ENCODE results near the gene FBXO2. TPM values are rescaled to one million over a fixed set of nuclear protein-coding genes. Genes with fewer than 3 reads are reported as not detected.
A peak's percentile ranks its signal among the peaks of the same experiment; 100 is the strongest.

Gene FBXO2
- total RNA-seq, result 2.6 to 3.3 TPM (median 3.1 TPM) in 3 replicates

- H3K27ac Mint-ChIP-seq, result no peak within 1 kb of the TSS
- peaks cover 1% of the 10 kb centered on the region for H3K36me3 Mint-ChIP-seq
- H3K27me3 Mint-ChIP-seq (ENCODE audit: low read depth), result peaks cover 35% of the 10 kb centered on the region
- DNase-seq (ENCODE audit: low spot score in 2 of 2, unreplicated experiment in 2 of 2), result no peak
- no peak for TF ChIP-seq CTCF (IDR thresholded peaks at IDR 0.05; ENCODE audit: unreplicated experiment)
- H3K4me1 Mint-ChIP-seq, result peaks cover 15% of the 10 kb centered on the region
- no peaks in the 10 kb centered on the region for H3K9me3 Mint-ChIP-seq
- H3K4me3 Mint-ChIP-seq, result peak within 1 kb of the TSS; percentile 71
These were observed at the start of gene FBXO2, which contains the start of gene FBXO44 for GRCh38 chr1:11654137-11654938. TSS of gene FBXO2 (minus strand) at chr1:11654429. CDS start at chr1:11654340, 89 bp downstream. TSS of gene FBXO44 (plus strand) at chr1:11654877. CDS start at chr1:11655836, 959 bp downstream.

- H3K36me3 Mint-ChIP-seq, result no peaks in the 10 kb centered on the region
- no peak for DNase-seq (ENCODE audit: low spot score in 2 of 2, unreplicated experiment in 2 of 2)
- peaks cover 4% of the 10 kb centered on the region for H3K4me1 Mint-ChIP-seq
- no peak overlapping the region for H3K4me3 Mint-ChIP-seq
- peaks cover 10% of the 10 kb centered on the region for H3K27me3 Mint-ChIP-seq (ENCODE audit: low read depth)
- no peak overlapping the region for H3K27ac Mint-ChIP-seq
- no peak for TF ChIP-seq CTCF (IDR thresholded peaks at IDR 0.05; ENCODE audit: unreplicated experiment)
- H3K9me3 Mint-ChIP-seq, result no peaks in the 10 kb centered on the region
These were observed 49.3 kb upstream of the FBXO2 start for GRCh38 chr1:11703357-11704193.

- Mint-ChIP-seq H3K27ac (no peak overlapping the region), H3K27me3 (ENCODE audit: low read depth) (peaks cover 10% of the 10 kb centered on the region), H3K36me3 (no peaks in the 10 kb centered on the region), H3K4me3 (no peak overlapping the region), H3K4me1 (no peaks in the 10 kb centered on the region), H3K9me3 (no peaks in the 10 kb centered on the region)
- no peak for TF ChIP-seq CTCF (IDR thresholded peaks at IDR 0.05; ENCODE audit: unreplicated experiment)
- no peak for DNase-seq (ENCODE audit: low spot score in 2 of 2, unreplicated experiment in 2 of 2)
These were observed 48.0 kb upstream of the FBXO2 start for GRCh38 chr1:11701981-11702803.

GRCh38 chr1:11701551-11701961 lies 47.3 kb upstream of the FBXO2 start:
- no peak for DNase-seq (ENCODE audit: low spot score in 2 of 2, unreplicated experiment in 2 of 2)
- Mint-ChIP-seq H3K36me3 (no peaks in the 10 kb centered on the region), H3K9me3 (no peaks in the 10 kb centered on the region), H3K4me3 (no peak overlapping the region), H3K27me3 (ENCODE audit: low read depth) (peaks cover 10% of the 10 kb centered on the region), H3K4me1 (no peaks in the 10 kb centered on the region), H3K27ac (no peak overlapping the region)
- TF ChIP-seq CTCF (IDR thresholded peaks at IDR 0.05; ENCODE audit: unreplicated experiment), result no peak

Measured in mesothelial cell of epicardium (in vitro differentiated cells).